ENCODE results near the gene FADS6. TPM values are rescaled to one million over a fixed set of nuclear protein-coding genes. Genes with fewer than 3 reads are reported as not detected.

The FADS6 gene
- total and polyA plus RNA-seq, 3 donors from 2014 or later = 0.95 to 2.0 (median 1.4) TPM

DNA sequence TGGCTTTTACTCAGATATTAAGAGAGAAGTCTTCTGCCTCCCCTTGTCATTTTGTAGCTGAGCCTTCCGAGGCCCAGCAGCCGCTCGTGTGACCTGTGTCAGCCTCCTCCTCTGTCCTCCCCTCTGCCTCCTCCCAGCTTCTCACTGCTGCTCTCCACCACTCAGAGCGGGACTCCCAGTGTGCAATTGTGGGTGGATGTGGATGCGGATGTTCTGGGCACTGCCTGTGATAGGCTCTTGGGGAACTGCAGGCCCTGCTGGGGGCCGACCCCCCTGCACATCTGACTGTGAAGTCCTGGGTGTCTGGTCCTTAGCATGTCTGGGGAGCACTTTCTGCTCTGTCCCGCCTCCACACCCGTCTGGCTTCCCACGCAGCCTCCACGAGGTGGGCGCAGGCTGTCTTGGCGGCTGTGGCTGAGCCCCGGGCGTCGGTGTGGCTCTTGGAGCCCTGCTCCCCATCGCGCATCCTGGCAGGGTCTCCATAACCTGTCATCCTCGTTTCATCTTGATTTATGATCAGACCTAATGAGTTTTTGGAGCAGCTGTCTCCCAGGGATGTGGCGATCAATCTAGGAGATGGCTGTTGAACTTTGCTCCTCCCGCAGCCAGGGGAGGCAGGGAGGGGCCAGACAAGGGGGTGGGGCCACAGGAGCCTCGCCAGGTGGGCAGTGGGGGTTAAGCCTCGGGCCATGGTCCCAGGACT, 61.8 kb downstream of the FADS6 start:
- Histone ChIP-seq H3K27me3 (no peaks in the 10 kb centered on the region), H3K9me3 (no peaks in the 10 kb centered on the region), H3K36me3 (ENCODE audit: low read depth, missing control alignments) (no peaks in the 10 kb centered on the region), H3K4me3 (no peak overlapping the region), H3K4me1 (no peaks in the 10 kb centered on the region), H3K27ac (no peak overlapping the region)
- no peak for DNase-seq
- WGBS, 2 donors = 70 to 87% methylated on average over 19 to 22 of the region's 22 CpGs
- intact Hi-C loops (cut with DNase I; ENCODE audit: low total_unique reads) = no loop called here
- TF ChIP-seq, protein P1, sequence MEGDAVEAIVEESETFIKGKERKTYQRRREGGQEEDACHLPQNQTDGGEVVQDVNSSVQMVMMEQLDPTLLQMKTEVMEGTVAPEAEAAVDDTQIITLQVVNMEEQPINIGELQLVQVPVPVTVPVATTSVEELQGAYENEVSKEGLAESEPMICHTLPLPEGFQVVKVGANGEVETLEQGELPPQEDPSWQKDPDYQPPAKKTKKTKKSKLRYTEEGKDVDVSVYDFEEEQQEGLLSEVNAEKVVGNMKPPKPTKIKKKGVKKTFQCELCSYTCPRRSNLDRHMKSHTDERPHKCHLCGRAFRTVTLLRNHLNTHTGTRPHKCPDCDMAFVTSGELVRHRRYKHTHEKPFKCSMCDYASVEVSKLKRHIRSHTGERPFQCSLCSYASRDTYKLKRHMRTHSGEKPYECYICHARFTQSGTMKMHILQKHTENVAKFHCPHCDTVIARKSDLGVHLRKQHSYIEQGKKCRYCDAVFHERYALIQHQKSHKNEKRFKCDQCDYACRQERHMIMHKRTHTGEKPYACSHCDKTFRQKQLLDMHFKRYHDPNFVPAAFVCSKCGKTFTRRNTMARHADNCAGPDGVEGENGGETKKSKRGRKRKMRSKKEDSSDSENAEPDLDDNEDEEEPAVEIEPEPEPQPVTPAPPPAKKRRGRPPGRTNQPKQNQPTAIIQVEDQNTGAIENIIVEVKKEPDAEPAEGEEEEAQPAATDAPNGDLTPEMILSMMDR (IDR thresholded peaks at IDR 0.05) = no peak
- TF ChIP-seq POLR2A (IDR thresholded peaks at IDR 0.05) = no peak

- 80 to 92% methylated on average over 9 to 19 of the region's 19 CpGs for WGBS, 2 donors
- H3K27me3 ChIP-seq = no peaks in the 10 kb centered on the region
- H3K4me3 ChIP-seq = no peak overlapping the region
- TF ChIP-seq POLR2A (IDR thresholded peaks at IDR 0.05) = no peak
- TF ChIP-seq, protein P1 (IDR thresholded peaks at IDR 0.05) = no peak
- intact Hi-C loops (cut with DNase I; ENCODE audit: low total_unique reads) = no loop called here
- no peaks in the 10 kb centered on the region for H3K4me1 ChIP-seq
- no peak overlapping the region for H3K27ac ChIP-seq
- no peaks in the 10 kb centered on the region for H3K9me3 ChIP-seq
- DNase-seq = no peak
- H3K36me3 ChIP-seq (ENCODE audit: low read depth, missing control alignments) = no peaks in the 10 kb centered on the region
Measured at GRCh38 chr17:74830861-74831260, 62.6 kb downstream of the FADS6 start.

GRCh38 chr17:74827800-74828199, 65.6 kb downstream of the FADS6 start:
- no peak for TF ChIP-seq POLR2A (IDR thresholded peaks at IDR 0.05)
- TF ChIP-seq, protein P1 (IDR thresholded peaks at IDR 0.05) = no peak
- whole genome bisulfite sequencing, 2 donors = 90 to 96% methylated on average over 9 to 11 of the region's 11 CpGs
- Histone ChIP-seq H3K27ac (no peak overlapping the region), H3K9me3 (no peaks in the 10 kb centered on the region), H3K4me1 (peaks cover 2% of the 10 kb centered on the region), H3K27me3 (no peaks in the 10 kb centered on the region), H3K4me3 (no peak overlapping the region), H3K36me3 (ENCODE audit: low read depth, missing control alignments) (no peaks in the 10 kb centered on the region)
- DNase-seq = no peak
- intact Hi-C loops (cut with DNase I; ENCODE audit: low total_unique reads) = no loop called here

Other genes starting within 250 kb of the FADS6 start
- gene CD300LF, start 180.7 kb downstream of the FADS6 start, total RNA-seq = 1 to 10 TPM in 1 of 2 donors, under 1 TPM in 1; 0.43 to 1.1 TPM
- gene CD300LF, start 180.7 kb downstream of the FADS6 start, polyA plus RNA-seq (ENCODE audit: insufficient read depth, low read depth, low replicate concordance) = 0.79 TPM
- under 1 TPM; 0.81 to 0.94 TPM for gene RAB37, start 156.4 kb downstream of the FADS6 start, total RNA-seq
- 1.9 TPM for gene RAB37, start 156.4 kb downstream of the FADS6 start, polyA plus RNA-seq (ENCODE audit: insufficient read depth, low read depth, low replicate concordance)
- gene NHERF1, start 145.0 kb downstream of the FADS6 start, total RNA-seq = 10 to 100 TPM; 26.9 to 28.6 TPM
- 69.2 TPM for gene NHERF1, start 145.0 kb downstream of the FADS6 start, polyA plus RNA-seq (ENCODE audit: insufficient read depth, low read depth, low replicate concordance)
- gene NAT9, start 117.3 kb downstream of the FADS6 start, total RNA-seq = 10 to 100 TPM; 45.6 to 51.3 TPM
- 43.8 TPM for gene NAT9, start 117.3 kb downstream of the FADS6 start, polyA plus RNA-seq (ENCODE audit: insufficient read depth, low read depth, low replicate concordance)
- 10 to 100 TPM; 20.1 to 20.8 TPM for gene GRIN2C, start 33.7 kb downstream of the FADS6 start, total RNA-seq
- gene GRIN2C, start 33.7 kb downstream of the FADS6 start, polyA plus RNA-seq (ENCODE audit: insufficient read depth, low read depth, low replicate concordance) = 7.7 TPM
- 100 to 1,000 TPM; 204 to 216 TPM for gene FDXR, start 20.6 kb downstream of the FADS6 start, total RNA-seq
- gene FDXR, start 20.6 kb downstream of the FADS6 start, polyA plus RNA-seq (ENCODE audit: insufficient read depth, low read depth, low replicate concordance) = 97.1 TPM
- gene USH1G, start 29.6 kb upstream of the FADS6 start, total RNA-seq = 1 to 10 TPM; 2.0 to 2.1 TPM
- gene USH1G, start 29.6 kb upstream of the FADS6 start, polyA plus RNA-seq (ENCODE audit: insufficient read depth, low read depth, low replicate concordance) = 1.1 TPM
- 1 to 10 TPM; 2.4 to 5.7 TPM for gene OTOP2, start 30.6 kb upstream of the FADS6 start, total RNA-seq
- gene OTOP2, start 30.6 kb upstream of the FADS6 start, polyA plus RNA-seq (ENCODE audit: insufficient read depth, low read depth, low replicate concordance) = 5.7 TPM
- under 1 TPM in 1 of 2 donors, not detected in 1; 0.12 TPM for gene OTOP3, start 42.3 kb upstream of the FADS6 start, total RNA-seq
- not detected for gene OTOP3, start 42.3 kb upstream of the FADS6 start, polyA plus RNA-seq (ENCODE audit: insufficient read depth, low read depth, low replicate concordance)
- gene HID1, start 79.1 kb upstream of the FADS6 start, total RNA-seq = 10 to 100 TPM; 40.9 to 45.8 TPM
- 18.6 TPM for gene HID1, start 79.1 kb upstream of the FADS6 start, polyA plus RNA-seq (ENCODE audit: insufficient read depth, low read depth, low replicate concordance)
- gene CDR2L, start 94.0 kb upstream of the FADS6 start, total RNA-seq = 10 to 100 TPM; 39.5 to 39.6 TPM
- 16.6 TPM for gene CDR2L, start 94.0 kb upstream of the FADS6 start, polyA plus RNA-seq (ENCODE audit: insufficient read depth, low read depth, low replicate concordance)
- 10 to 100 TPM; 24.3 to 38.1 TPM for gene MRPL58, start 119.0 kb upstream of the FADS6 start, total RNA-seq
- gene MRPL58, start 119.0 kb upstream of the FADS6 start, polyA plus RNA-seq (ENCODE audit: insufficient read depth, low read depth, low replicate concordance) = 20.9 TPM
- 100 to 1,000 TPM; 126 to 148 TPM for gene ATP5PD, start 153.3 kb upstream of the FADS6 start, total RNA-seq
- 190 TPM for gene ATP5PD, start 153.3 kb upstream of the FADS6 start, polyA plus RNA-seq (ENCODE audit: insufficient read depth, low read depth, low replicate concordance)
- 100 to 1,000 TPM; 122 to 135 TPM for gene KCTD2, start 153.6 kb upstream of the FADS6 start, total RNA-seq
- gene KCTD2, start 153.6 kb upstream of the FADS6 start, polyA plus RNA-seq (ENCODE audit: insufficient read depth, low read depth, low replicate concordance) = 88.9 TPM
- 10 to 100 TPM in 1 of 2 donors, 1 to 10 TPM in 1; 6.4 to 11.1 TPM for gene SLC16A5, start 194.3 kb upstream of the FADS6 start, total RNA-seq
- gene SLC16A5, start 194.3 kb upstream of the FADS6 start, polyA plus RNA-seq (ENCODE audit: insufficient read depth, low read depth, low replicate concordance) = 6.9 TPM
- 10 to 100 TPM in 1 of 2 donors, 1 to 10 TPM in 1; 10.0 to 11.8 TPM for gene ARMC7, start 216.3 kb upstream of the FADS6 start, total RNA-seq
- gene ARMC7, start 216.3 kb upstream of the FADS6 start, polyA plus RNA-seq (ENCODE audit: insufficient read depth, low read depth, low replicate concordance) = 12.6 TPM
- 10 to 100 TPM; 76.5 to 83.6 TPM for gene NT5C, start 238.1 kb upstream of the FADS6 start, total RNA-seq
- gene NT5C, start 238.1 kb upstream of the FADS6 start, polyA plus RNA-seq (ENCODE audit: insufficient read depth, low read depth, low replicate concordance) = 22.2 TPM